Keratinocyte (primary cell): ENCODE results near the gene HOXC5. TPM values are rescaled to one million over a fixed set of nuclear protein-coding genes. Genes with fewer than 3 reads are reported as not detected.

ENCODE experiments used
- DNase-seq: peaks from one replicate; pipeline ENCODE4 v3.0.0-alpha.2; 2011; ENCODE audit warnings: low read depth, missing footprints, low spot score
- FAIRE-seq: peaks from 2 replicates; lab custom pipeline; 2011; peaks lifted over from hg19 to GRCh38; lab: Jason Lieb, UNC
- H2AFZ ChIP-seq: 2 replicates; pipeline ENCODE4 v1.6.0; 2012; ENCODE audit warnings: low read length, control low read depth, inconsistent platforms; ENCODE audit not compliant: control insufficient read depth
- H3K27ac ChIP-seq: 2 replicates; pipeline ENCODE4 v1.5.1; 2011; ENCODE audit warnings: low read length; ENCODE audit not compliant: control insufficient read depth, insufficient read depth
- H3K27me3 ChIP-seq: 3 replicates; pipeline ENCODE4 v1.6.0; 2011; ENCODE audit warnings: low read length; ENCODE audit not compliant: control insufficient read depth, insufficient read depth; ENCODE audit errors: extremely low read depth
- H3K36me3 ChIP-seq, 2 experiments: 2 replicates in 1 of 2; 3 replicates in 1 of 2; pipeline ENCODE4 v1.5.1; 2011; ENCODE audit warnings: low read length in 2 of 2, mild to moderate bottlenecking in 1 of 2; ENCODE audit not compliant: control insufficient read depth in 2 of 2, insufficient read depth in 2 of 2; ENCODE audit errors: extremely low read depth in 1 of 2
- H3K4me1 ChIP-seq: 3 replicates; pipeline ENCODE4 v1.5.1; 2011; ENCODE audit warnings: low read length; ENCODE audit not compliant: control insufficient read depth, insufficient read depth; ENCODE audit errors: extremely low read depth
- H3K4me2 ChIP-seq: 3 replicates; pipeline ENCODE4 v1.6.0; 2011; ENCODE audit warnings: low read depth, low read length; ENCODE audit not compliant: control insufficient read depth, insufficient read depth; ENCODE audit errors: extremely low read depth
- H3K4me3 ChIP-seq, 3 experiments: fragments of 200-600 bp in 1 of 3; sonication (generic) in 1 of 3; 2 replicates in 2 of 3; 3 replicates in 1 of 3; pipeline ENCODE4 v1.5.1; 2011 to 2016; ENCODE audit warnings: low read length in 3 of 3, mild to moderate bottlenecking in 3 of 3, control low read depth in 2 of 3, inconsistent platforms in 1 of 3, low read depth in 1 of 3, mixed read lengths in 1 of 3, mixed run types in 1 of 3, moderate library complexity in 1 of 3; ENCODE audit not compliant: control insufficient read depth in 2 of 3, insufficient read depth in 2 of 3; ENCODE audit errors: extremely low read depth in 1 of 3
- H3K79me2 ChIP-seq: 2 replicates; pipeline ENCODE4 v1.6.0; 2012; ENCODE audit warnings: low read length; ENCODE audit not compliant: control insufficient read depth, insufficient read depth
- H3K9ac ChIP-seq: 3 replicates; pipeline ENCODE4 v1.6.0; 2011; ENCODE audit warnings: low read length; ENCODE audit not compliant: control insufficient read depth, insufficient read depth; ENCODE audit errors: extremely low read depth
- H3K9me1 ChIP-seq: 3 replicates; pipeline ENCODE4 v1.6.0; 2011; ENCODE audit warnings: low read length; ENCODE audit not compliant: control insufficient read depth, insufficient read depth; ENCODE audit errors: extremely low read depth
- H3K9me3 ChIP-seq: 2 replicates; pipeline ENCODE4 v1.5.1; 2012; ENCODE audit warnings: low read depth, low read length; ENCODE audit not compliant: control insufficient read depth
- H4K20me1 ChIP-seq: 3 replicates; pipeline ENCODE4 v1.6.0; 2011; ENCODE audit warnings: low read length; ENCODE audit not compliant: control insufficient read depth, insufficient read depth; ENCODE audit errors: extremely low read depth
- CTCF ChIP-seq, 3 experiments: IDR thresholded peaks in 1 of 3; conservative IDR thresholded peaks in 1 of 3; optimal IDR thresholded peaks in 1 of 3; 2 replicates in 2 of 3; 3 replicates in 1 of 3; pipeline versions ENCODE3 to v1.5.1; 2011; ENCODE audit warnings: low read length in 3 of 3, mild to moderate bottlenecking in 3 of 3, moderate library complexity in 2 of 3, control low read depth in 1 of 3, inconsistent platforms in 1 of 3; ENCODE audit not compliant: insufficient read depth in 2 of 3; ENCODE audit errors: extremely low read depth in 1 of 3
- EZH2 ChIP-seq: IDR thresholded peaks from one replicate; pipeline ENCODE4 v1.6.1; 2012; ENCODE audit warnings: inconsistent platforms, mild to moderate bottlenecking, low read length, moderate library complexity
- dilution Hi-C: fragments of 300-500 bp; cut with MboI; formaldehyde crosslinking; loops from one replicate; pipeline ENCODE4 v1.7.0; 2020; ENCODE audit warnings: low sequenced_read_pairs; ENCODE audit not compliant: extremely low pct_ligation_motif_present
- polyA plus RNA-seq, 5 experiments: library from polyadenylated mRNA; depleted of rRNA in 3 of 5; stranded (reverse) in 3 of 5; stranded (forward) in 1 of 5; unstranded in 1 of 5; fragments of >200 nt; gene quantifications; 1 replicate in 1 of 5; 2 replicates in 3 of 5; 3 replicates in 1 of 5; pipeline versions ENCODE4 v1.2.1 to v1.2.3, GENCODE V29; 2011 to 2012; ENCODE audit warnings: missing spikeins in 2 of 5, low read depth in 1 of 5, low replicate concordance in 1 of 5

Gene HOXC5
- polyA plus RNA-seq, 1 donor (not counting 4 experiments of a cell fraction or from before 2014, with no cell fraction given): 0.18 TPM

GRCh38 chr12:53983950-53984572, 48.8 kb upstream of the HOXC5 start:
- H3K27ac ChIP-seq: peak overlapping the region; percentile 74
- peaks cover 31% of the 10 kb centered on the region for H3K4me1 ChIP-seq
- H3K4me2 ChIP-seq: peak overlapping the region; percentile 87
- H4K20me1 ChIP-seq: no peaks in the 10 kb centered on the region
- dilution Hi-C loops: no loop called here
- H3K9me3 ChIP-seq: no peaks in the 10 kb centered on the region
- H3K27me3 ChIP-seq: no peaks in the 10 kb centered on the region
- H3K79me2 ChIP-seq: peaks cover 53% of the 10 kb centered on the region
- H2AFZ ChIP-seq: peak overlapping the region; percentile 32
- no peak for TF ChIP-seq CTCF (optimal IDR thresholded peaks at IDR 0.05 in 1 of 3, IDR thresholded peaks at IDR 0.05 in 1 of 3, conservative IDR thresholded peaks at IDR 0.05 in 1 of 3; ENCODE audit: extremely low read depth in 1 of 3, insufficient read depth in 2 of 3, low read length in 3 of 3)
- no peak for TF ChIP-seq EZH2
- H3K9ac ChIP-seq: peak overlapping the region; percentile 77
- H3K36me3 ChIP-seq: no peaks in the 10 kb centered on the region
- FAIRE-seq (no peak), DNase-seq (no peak)
- no peaks in the 10 kb centered on the region for H3K9me1 ChIP-seq
- H3K4me3 ChIP-seq: peak overlapping the region; percentile 44 to 67 (median 67)

- H3K36me3 ChIP-seq: no peaks in the 10 kb centered on the region
- H3K4me2 ChIP-seq: peak within 1 kb of the TSS; percentile 94
- peaks cover 33% of the 10 kb centered on the region for H3K4me1 ChIP-seq
- H3K79me2 ChIP-seq: peaks cover 61% of the 10 kb centered on the region
- peak within 1 kb of the TSS; percentile 61 for H2AFZ ChIP-seq
- H3K27ac ChIP-seq: peak within 1 kb of the TSS; percentile 83
- peak within 1 kb of the TSS; percentile 73 to 91 (median 90) for H3K4me3 ChIP-seq
- H3K9ac ChIP-seq: peak within 1 kb of the TSS; percentile 90
- H3K9me3 ChIP-seq: no peaks in the 10 kb centered on the region
- H3K27me3 ChIP-seq: no peaks in the 10 kb centered on the region
- dilution Hi-C loops: no loop called here
- FAIRE-seq: peak; percentile 91
- H4K20me1 ChIP-seq: no peaks in the 10 kb centered on the region
- H3K9me1 ChIP-seq: no peaks in the 10 kb centered on the region
- TF ChIP-seq EZH2 (no peak), CTCF (optimal IDR thresholded peaks at IDR 0.05 in 1 of 3, IDR thresholded peaks at IDR 0.05 in 1 of 3, conservative IDR thresholded peaks at IDR 0.05 in 1 of 3; ENCODE audit: extremely low read depth in 1 of 3, insufficient read depth in 2 of 3, low read length in 3 of 3) (peak; percentile 61 to 97 (median 85))
- DNase-seq: no peak
Measured at GRCh38 chr12:53984901-53985691, 47.8 kb upstream of the HOXC5 start, which contains the start of gene HOXC10. HOXC10 (plus strand) TSS chr12:53985146; CDS start chr12:53985260, 114 bp downstream.
